GM19468 (cell line): ENCODE measurements around the gene SLC22A23.

ENCODE experiments used
- ATAC-seq: cut with Tn5 transposase; IDR thresholded peaks from one replicate; pipeline ENCODE4 v1.9.1; 2021; ENCODE audit warnings: mild to moderate bottlenecking, moderate library complexity, moderate number of reproducible peaks; ENCODE audit not compliant: unreplicated experiment; ENCODE audit errors: extremely low read depth

The SLC22A23 gene

GRCh38 chr6:3226481-3227362, 230.1 kb downstream of the SLC22A23 start:
- no peak for ATAC-seq

- ATAC-seq, result no peak
Observed at GRCh38 chr6:3226042-3226441, 230.8 kb downstream of the SLC22A23 start.

GRCh38 chr6:3222506-3223038, 234.3 kb downstream of the SLC22A23 start:
- no peak for ATAC-seq

- no peak for ATAC-seq
Observed at GRCh38 chr6:3221578-3221977, 235.3 kb downstream of the SLC22A23 start.

- no peak for ATAC-seq
Observed at GRCh38 chr6:3220366-3220765, 236.5 kb downstream of the SLC22A23 start.
